Measurements from ENCODE around the gene PLIN4. TPM values are rescaled to one million over a fixed set of nuclear protein-coding genes. Genes with fewer than 3 reads are reported as not detected.
A peak's percentile ranks its signal among the peaks of the same experiment; 100 is the strongest.

Gene PLIN4
- total and polyA plus RNA-seq, 9 of the 15 experiments (the other 6 are each of a cell fraction or from before 2014, with no cell fraction given): 0.04 to 0.16 (median 0.07) TPM; not detected in 3

- TF ChIP-seq IRF9 (tag; IDR thresholded peaks at IDR 0.05) (no peak), ZEB2 (IDR thresholded peaks at IDR 0.05) (no peak), MYNN (IDR thresholded peaks at IDR 0.05) (no peak), MYNN (CRISPR knock-in tag; IDR thresholded peaks at IDR 0.05) (no peak), POLR3A (IDR thresholded peaks at IDR 0.05; ENCODE audit: borderline replicate concordance, extremely low read depth, insufficient read depth, insufficient read length) (no peak), TAF7 (tag; IDR thresholded peaks at IDR 0.05) (no peak), MXI1 (IDR thresholded peaks at IDR 0.05; ENCODE audit: low read depth, low read length) (no peak), ZNF77 (CRISPR knock-in tag; IDR thresholded peaks at IDR 0.05) (no peak), ZBTB49 (CRISPR knock-in tag; IDR thresholded peaks at IDR 0.05; ENCODE audit: borderline replicate concordance) (no peak), CHD7 (IDR thresholded peaks at IDR 0.05; ENCODE audit: low read depth, low read length) (no peak), MAZ (CRISPR knock-in tag; conservative IDR thresholded peaks at IDR 0.05 in 1 of 2, IDR thresholded peaks at IDR 0.05 in 1 of 2) (peak in 1 of 2 experiments; percentile 70; a peak in 2 of 4 replicates)
These were observed 46.7 kb downstream of the PLIN4 start (continued) for GRCh38 chr19:4471403-4472173.

All from K562 (cell line).